HL-60 (cell line): ENCODE results near the gene ANKRD11.

Source experiments
- DNase-seq, 2 experiments: peaks; one replicate each; pipeline ENCODE4 v3.0.0-alpha.2; 2010 to 2020; ENCODE audit warnings: low read depth in 1 of 2, low spot score in 1 of 2
- H3K27ac ChIP-seq: fragments of 250-450 bp; sonication (Bioruptor Pico); replicated peaks from 2 replicates; pipeline ENCODE4 v1.5.1; 2020; ENCODE audit warnings: mild to moderate bottlenecking, moderate library complexity
- H3K27me3 ChIP-seq: fragments of 250-450 bp; sonication (Bioruptor Pico); 2 replicates; pipeline ENCODE4 v1.5.1; 2021; ENCODE audit warnings: mild to moderate bottlenecking, moderate library complexity; ENCODE audit not compliant: insufficient read depth, poor library complexity, severe bottlenecking
- H3K4me3 ChIP-seq: replicated peaks from 2 replicates; pipeline ENCODE4 v1.5.1; 2011; ENCODE audit warnings: mild to moderate bottlenecking, control low read depth, low read length; ENCODE audit not compliant: insufficient read depth
- CTCF ChIP-seq: IDR thresholded peaks from one replicate; pipeline ENCODE4 v1.5.1; 2011; ENCODE audit warnings: low read length, control low read depth, inconsistent platforms; ENCODE audit not compliant: insufficient read depth
- GABPA ChIP-seq: IDR thresholded peaks from 2 replicates; pipeline ENCODE4 v1.6.1; 2012; ENCODE audit warnings: low read depth
- POLR2AphosphoS5 ChIP-seq: IDR thresholded peaks from 2 replicates; pipeline ENCODE4 v1.6.1; 2012; ENCODE audit warnings: low read depth
- REST ChIP-seq: IDR thresholded peaks from 2 replicates; pipeline ENCODE4 v1.6.1; 2012; ENCODE audit warnings: low read depth; ENCODE audit not compliant: insufficient replicate concordance
- SPI1 ChIP-seq: IDR thresholded peaks from 2 replicates; pipeline ENCODE4 v1.6.1; 2012; ENCODE audit warnings: low read depth, mild to moderate bottlenecking, borderline replicate concordance

Gene ANKRD11

DNA sequence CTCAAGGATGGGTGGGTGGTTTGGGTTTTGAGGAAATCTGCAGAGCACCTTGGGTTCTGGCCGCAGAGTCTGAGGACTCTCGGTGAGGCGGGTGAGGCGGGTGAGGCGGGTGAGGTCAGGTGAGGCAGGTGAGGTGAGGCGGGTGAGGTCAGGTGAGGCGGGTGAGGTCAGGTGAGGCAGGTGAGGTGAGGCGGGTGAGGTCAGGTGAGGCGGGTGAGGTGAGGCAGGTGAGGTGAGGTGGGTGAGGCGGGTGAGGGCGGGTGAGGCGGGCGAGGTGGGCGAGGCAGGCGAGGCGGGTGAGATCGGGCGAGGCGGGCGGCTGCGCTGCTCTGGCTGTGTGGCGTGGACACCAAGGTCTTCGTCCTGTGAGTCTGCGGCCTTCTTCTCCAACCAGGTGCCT, 46.0 kb upstream of the ANKRD11 start:
- DNase-seq: no peak
- no peaks in the 10 kb centered on the region for H3K27me3 ChIP-seq
- H3K4me3 ChIP-seq: no peak overlapping the region
- TF ChIP-seq POLR2AphosphoS5 (no peak), REST (no peak), CTCF (no peak), GABPA (no peak), SPI1 (no peak)
- H3K27ac ChIP-seq: no peak overlapping the region

DNA sequence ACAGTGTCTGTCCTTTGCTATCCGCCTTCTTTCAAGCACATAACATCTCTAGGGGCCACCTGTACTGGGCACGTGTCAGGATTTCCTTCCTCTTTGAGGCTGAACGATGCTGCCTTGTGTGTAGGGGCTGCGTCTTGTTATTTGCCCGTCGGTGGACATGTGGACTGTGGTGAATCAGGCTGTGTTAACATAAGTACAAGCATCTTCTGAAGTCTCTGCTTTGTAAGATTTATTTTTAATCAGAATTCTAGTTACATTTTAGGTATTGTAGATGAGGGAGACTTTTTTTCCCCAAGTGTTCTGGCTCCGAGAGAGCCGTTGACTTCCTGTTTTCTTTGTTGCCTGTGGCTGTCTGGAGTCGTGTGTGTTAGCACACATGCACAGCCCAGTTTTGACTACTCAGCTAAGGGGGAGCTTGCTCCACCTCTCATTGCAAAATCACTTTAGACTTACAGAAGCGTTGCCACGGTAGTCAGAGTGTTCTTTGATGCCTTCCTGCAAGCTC, 43.9 kb upstream of the ANKRD11 start:
- TF ChIP-seq CTCF (no peak), GABPA (no peak), POLR2AphosphoS5 (peak; percentile 50; the same call in 1 of the 2 replicates), SPI1 (peak; percentile 87), REST (no peak)
- Histone ChIP-seq H3K4me3 (no peak overlapping the region), H3K27ac (peak overlapping the region; percentile 88), H3K27me3 (no peaks in the 10 kb centered on the region)
- peak; percentile 70 to 91 for DNase-seq

- no peaks in the 10 kb centered on the region for H3K27me3 ChIP-seq
- H3K27ac ChIP-seq: no peak overlapping the region
- no peak for TF ChIP-seq GABPA
- TF ChIP-seq POLR2AphosphoS5: no peak
- TF ChIP-seq REST: no peak
- no peak for TF ChIP-seq SPI1
- no peak for TF ChIP-seq CTCF
- H3K4me3 ChIP-seq: no peak overlapping the region
- no peak for DNase-seq
Observed at GRCh38 chr16:89531821-89532526, 41.6 kb upstream of the ANKRD11 start.
